Measurements from ENCODE around the gene DMRT3. TPM values are rescaled to one million over a fixed set of nuclear protein-coding genes. Genes with fewer than 3 reads are reported as not detected.

Gene DMRT3
- total RNA-seq, 4 donors from 2014 or later: 0.12 TPM; not detected in 3

DNA sequence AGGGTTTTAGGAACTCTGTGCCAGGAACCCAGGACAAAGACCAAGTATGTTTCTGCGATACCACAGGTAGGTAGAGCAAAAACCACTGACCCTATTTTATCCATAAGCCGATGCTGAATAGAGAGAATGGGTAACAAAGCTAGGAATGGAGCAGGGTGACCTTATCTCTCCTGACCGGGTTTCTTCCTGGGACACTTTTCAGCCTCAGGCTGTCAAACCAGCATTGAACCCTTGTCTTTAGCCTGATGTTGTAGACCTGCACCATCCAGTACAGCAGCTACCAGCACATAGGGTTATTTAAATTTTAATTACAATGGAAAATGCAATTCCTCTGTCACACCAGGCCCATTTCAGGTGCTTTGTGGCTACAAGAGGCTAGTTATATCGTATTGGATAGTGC, 43.1 kb upstream of the DMRT3 start:
- H3K27me3 ChIP-seq: peaks cover 41% of the 10 kb centered on the region
- H3K9me3 ChIP-seq: peaks cover 0 to 9% (median 0%) of the 10 kb centered on the region in 3 donors
- H3K27ac ChIP-seq: no peak overlapping the region
- peaks cover 0 to 6% (median 0%) of the 10 kb centered on the region in 3 donors for H3K4me1 ChIP-seq
- no peak for ATAC-seq
- no peak overlapping the region for H3K4me3 ChIP-seq
- 89 to 91% methylated on average over 2 to 4 of the region's 4 CpGs for WGBS, 2 donors (ENCODE audit: low coverage in 1 of 2)
- H3K36me3 ChIP-seq: no peaks in the 10 kb centered on the region
- TF ChIP-seq POLR2A (IDR thresholded peaks at IDR 0.05) (no peak), POLR2AphosphoS5 (IDR thresholded peaks at IDR 0.05) (no peak), CTCF (IDR thresholded peaks at IDR 0.05) (no peak), EP300 (IDR thresholded peaks at IDR 0.05) (no peak)

- Histone ChIP-seq H3K9me3 (peaks cover 0 to 13% (median 0%) of the 10 kb centered on the region in 3 donors), H3K27ac (no peak overlapping the region), H3K36me3 (no peaks in the 10 kb centered on the region), H3K27me3 (peaks cover 54% of the 10 kb centered on the region), H3K4me1 (peaks cover 0 to 6% (median 0%) of the 10 kb centered on the region in 3 donors), H3K4me3 (no peak overlapping the region)
- TF ChIP-seq EP300 (IDR thresholded peaks at IDR 0.05) (no peak), POLR2A (IDR thresholded peaks at IDR 0.05) (no peak), POLR2AphosphoS5 (IDR thresholded peaks at IDR 0.05) (no peak), CTCF (IDR thresholded peaks at IDR 0.05) (no peak)
- no peak for ATAC-seq
- WGBS, 2 donors (ENCODE audit: low coverage in 1 of 2): 5 to 9% methylated on average over 6 to 10 of the region's 10 CpGs
Measured at GRCh38 chr9:935348-935965, 41.0 kb upstream of the DMRT3 start.

GRCh38 chr9:942805-943580, 33.5 kb upstream of the DMRT3 start:
- no peaks in the 10 kb centered on the region for H3K36me3 ChIP-seq
- no peak overlapping the region for H3K4me3 ChIP-seq
- TF ChIP-seq CTCF (IDR thresholded peaks at IDR 0.05): no peak
- no peak for TF ChIP-seq EP300 (IDR thresholded peaks at IDR 0.05)
- no peak for TF ChIP-seq POLR2AphosphoS5 (IDR thresholded peaks at IDR 0.05)
- TF ChIP-seq POLR2A (IDR thresholded peaks at IDR 0.05): no peak
- peaks cover 0 to 5% (median 0%) of the 10 kb centered on the region in 3 donors for H3K9me3 ChIP-seq
- WGBS, 2 donors (ENCODE audit: low coverage in 1 of 2): 43 to 49% methylated on average over 2 to 6 of the region's 6 CpGs
- peaks cover 75% of the 10 kb centered on the region for H3K27me3 ChIP-seq
- no peak for ATAC-seq
- no peak overlapping the region for H3K27ac ChIP-seq
- H3K4me1 ChIP-seq: no peaks in the 10 kb centered on the region

GRCh38 chr9:947985-948384, 28.5 kb upstream of the DMRT3 start:
- Histone ChIP-seq H3K4me1 (no peaks in the 10 kb centered on the region), H3K36me3 (no peaks in the 10 kb centered on the region), H3K4me3 (no peak overlapping the region), H3K27me3 (peaks cover 79% of the 10 kb centered on the region), H3K27ac (no peak overlapping the region), H3K9me3 (peaks cover 0 to 11% (median 0%) of the 10 kb centered on the region in 3 donors)
- WGBS, 2 donors (ENCODE audit: low coverage in 1 of 2): 60% methylated on average over 2 of the region's 3 CpGs; no CpG with 5 or more reads in 1 of the 2 donors
- TF ChIP-seq EP300 (IDR thresholded peaks at IDR 0.05) (no peak), CTCF (IDR thresholded peaks at IDR 0.05) (no peak), POLR2AphosphoS5 (IDR thresholded peaks at IDR 0.05) (no peak), POLR2A (IDR thresholded peaks at IDR 0.05) (no peak)
- no peak for ATAC-seq

Data from gastroesophageal sphincter (tissue), 4 donors.